ENCODE measurements around the gene GRB7. TPM values are rescaled to one million over a fixed set of nuclear protein-coding genes. Genes with fewer than 3 reads are reported as not detected.

Gene GRB7
- total and polyA plus RNA-seq, 2 donors (not counting 3 experiments of a cell fraction or from before 2014, with no cell fraction given): 0.04 TPM; not detected in 1

- H3K9me1 ChIP-seq (replicated peaks; ENCODE audit: control insufficient read depth, extremely low read depth, insufficient read depth, low read length): no peaks in the 10 kb centered on the region
- no peaks in the 10 kb centered on the region for H4K20me1 ChIP-seq (replicated peaks; ENCODE audit: control insufficient read depth, extremely low read depth, insufficient read depth, low read length)
- FAIRE-seq: no peak
- no TSS peak for BruUV-seq (replicated peaks)
- no peak overlapping the region for H2AFZ ChIP-seq (ENCODE audit: low read depth, low read length)
- H3K4me3 ChIP-seq (replicated peaks in 1 of 3; ENCODE audit: insufficient read depth in 1 of 3, low read depth in 1 of 3, low read length in 3 of 3): no peak overlapping the region
- H3K79me2 ChIP-seq (ENCODE audit: control insufficient read depth, insufficient read depth, low read length): no peaks in the 10 kb centered on the region
- intact Hi-C loops (cut with micrococcal nuclease) (no loop called here), dilution Hi-C loops (cut with MboI; ENCODE audit: extremely low pct_ligation_motif_present, low sequenced_read_pairs) (no loop called here)
- peaks cover 2% of the 10 kb centered on the region in 2 experiments for H3K36me3 ChIP-seq (ENCODE audit: control insufficient read depth in 2 of 2, extremely low read depth in 1 of 2, insufficient read depth in 2 of 2, low read length in 2 of 2)
- H3K9ac ChIP-seq (replicated peaks; ENCODE audit: extremely low read depth, insufficient read depth, low read length): no peak overlapping the region
- no peak for DNase-seq (ENCODE audit: low read depth, low spot score)
- peaks cover 2 to 8% of the 10 kb centered on the region in 2 experiments for H3K27me3 ChIP-seq (ENCODE audit: control insufficient read depth in 2 of 2, insufficient read depth in 2 of 2, low read length in 2 of 2)
- H3K4me1 ChIP-seq (ENCODE audit: control insufficient read depth, extremely low read depth, insufficient read depth, low read length): peaks cover 8% of the 10 kb centered on the region
- no peak overlapping the region for H3K4me2 ChIP-seq (ENCODE audit: insufficient read depth, low read length)
- TF ChIP-seq POLR2AphosphoS5 (IDR thresholded peaks at IDR 0.05; ENCODE audit: insufficient read depth, low read depth, low read length): no peak
- no peak for TF ChIP-seq MAX (IDR thresholded peaks at IDR 0.05; ENCODE audit: insufficient read depth, insufficient read length)
- no peak for TF ChIP-seq CTCF (IDR thresholded peaks at IDR 0.05; ENCODE audit: extremely low read depth in 1 of 2, insufficient read depth in 1 of 2, low read depth in 1 of 2, low read length in 2 of 2)
- TF ChIP-seq EZH2 (IDR thresholded peaks at IDR 0.05; ENCODE audit: borderline replicate concordance, low read depth, low read length, severe bottlenecking): no peak
- TF ChIP-seq MYC (IDR thresholded peaks at IDR 0.05; ENCODE audit: low read depth, low read length): no peak
- no peak for TF ChIP-seq POLR2A (IDR thresholded peaks at IDR 0.05; ENCODE audit: low read depth, low read length)
- no peak for TF ChIP-seq GATA2 (IDR thresholded peaks at IDR 0.05; ENCODE audit: insufficient read depth, insufficient read length, low read depth, low read length)
- no peak for TF ChIP-seq JUN (IDR thresholded peaks at IDR 0.05; ENCODE audit: borderline replicate concordance, insufficient read depth, insufficient read length, low read depth)
- TF ChIP-seq FOS (IDR thresholded peaks at IDR 0.05; ENCODE audit: borderline replicate concordance, insufficient read depth, low read length): no peak
- no peaks in the 10 kb centered on the region for H3K9me3 ChIP-seq (replicated peaks; ENCODE audit: control insufficient read depth, insufficient read depth, low read length)
- ChIA-PET POLR2A (no interaction called here), CTCF (interaction anchor here (0.8 to 2.2 kb wide), 3 partner anchors 14 to 111 kb away, joined by 3 to 8 read pairs (median 3); no protein-coding TSS in a partner anchor)
- no peak overlapping the region for H3K27ac ChIP-seq (ENCODE audit: insufficient read depth, low read depth, low read length)
These were observed 5.2 kb upstream of the GRB7 start for GRCh38 chr17:39732586-39732985.

Data from endothelial cell of umbilical vein (primary cell).